Omental fat pad (tissue), 4 donors: ENCODE data around the gene HLF. TPM values are rescaled to one million over a fixed set of nuclear protein-coding genes. Genes with fewer than 3 reads are reported as not detected.

Source experiments
- ATAC-seq: fragments of 150-250 bp; one replicate; pipeline ENCODE4 v1.9.1; 2016; ENCODE audit warnings: mild to moderate bottlenecking, moderate library complexity; ENCODE audit not compliant: low FRiP score
- DNase-seq: peaks from one replicate; pipeline ENCODE4 v3.0.0-alpha.2; 2019; ENCODE audit warnings: low spot score
- CTCF ChIP-seq, 3 donors: fragments of 450-650 bp; IDR thresholded peaks; one replicate each; pipeline ENCODE4 v1.5.1; 2016 to 2017; ENCODE audit warnings: antibody characterized with exemption in 3 of 3, mild to moderate bottlenecking in 3 of 3, moderate library complexity in 2 of 3
- total RNA-seq, 4 donors: library from RNA; depleted of rRNA; stranded (reverse); fragments of >200 nt; gene quantifications; one replicate each; pipeline ENCODE4 v1.1.0, GENCODE V29; 2016

The HLF gene
- total RNA-seq, 4 donors from 2014 or later = 12.5 to 15.4 (median 14.6) TPM

- no peak for TF ChIP-seq CTCF (IDR thresholded peaks at IDR 0.05)
- no peak for ATAC-seq
These were observed 17.1 kb downstream of the HLF start for GRCh38 chr17:55281649-55282378.

GRCh38 chr17:55282379-55282702, 17.6 kb downstream of the HLF start:
- TF ChIP-seq CTCF (IDR thresholded peaks at IDR 0.05) = no peak
- ATAC-seq = no peak
- DNase-seq = no peak

More at GRCh38 chr17:55281649-55282378, 17.1 kb downstream of the HLF start:
- DNase-seq = no peak

GRCh38 chr17:55282741-55283140, 18.0 kb downstream of the HLF start:
- TF ChIP-seq CTCF (IDR thresholded peaks at IDR 0.05) = no peak

GRCh38 chr17:55283256-55283965, 18.7 kb downstream of the HLF start:
- DNase-seq = no peak
- TF ChIP-seq CTCF (IDR thresholded peaks at IDR 0.05) = no peak
- no peak for ATAC-seq

More at GRCh38 chr17:55282741-55283140, 18.0 kb downstream of the HLF start:
- DNase-seq = no peak
- ATAC-seq = no peak

GRCh38 chr17:55284001-55284884, 19.5 kb downstream of the HLF start:
- ATAC-seq (no peak), DNase-seq (no peak)
- no peak for TF ChIP-seq CTCF (IDR thresholded peaks at IDR 0.05)

- TF ChIP-seq CTCF (IDR thresholded peaks at IDR 0.05) = no peak
- ATAC-seq = no peak
- no peak for DNase-seq
These were observed 20.2 kb downstream of the HLF start for GRCh38 chr17:55284944-55285339.
